ENCODE results near the gene TRIM72.

DNA sequence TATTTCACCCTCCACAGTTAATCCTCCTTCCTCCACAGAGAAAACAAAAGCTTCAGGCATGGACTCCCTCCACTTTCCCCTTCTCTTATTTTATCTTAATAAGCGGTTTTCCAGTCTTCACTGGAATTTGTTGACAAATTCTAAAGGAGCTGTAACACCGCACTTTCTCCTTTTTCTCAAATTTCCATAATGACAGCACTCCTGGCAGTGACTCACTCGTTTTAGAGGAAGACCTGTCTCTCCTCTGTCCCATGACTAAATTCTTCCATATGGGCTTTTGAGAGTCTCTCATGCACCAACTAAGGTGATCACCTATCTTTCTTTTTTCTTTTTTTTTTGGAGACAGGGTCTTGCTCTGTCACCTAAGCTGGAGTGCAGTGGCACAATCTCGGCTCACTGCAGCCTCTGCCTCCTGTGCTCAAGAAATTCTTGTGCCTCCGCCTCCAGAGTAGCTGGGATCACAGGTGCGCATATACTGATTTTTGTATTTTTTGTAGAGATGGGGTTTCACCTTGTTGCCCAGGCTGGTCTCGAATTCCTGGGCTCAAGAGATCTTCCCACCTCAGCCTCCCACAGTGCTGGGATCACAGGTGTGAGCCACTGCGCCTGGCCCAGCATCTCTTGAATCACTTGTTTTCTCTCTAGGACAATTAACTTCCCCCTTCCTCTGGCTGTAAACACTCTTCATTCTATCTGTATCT, 53.6 kb downstream of the TRIM72 start:
- TF ChIP-seq, protein P1, sequence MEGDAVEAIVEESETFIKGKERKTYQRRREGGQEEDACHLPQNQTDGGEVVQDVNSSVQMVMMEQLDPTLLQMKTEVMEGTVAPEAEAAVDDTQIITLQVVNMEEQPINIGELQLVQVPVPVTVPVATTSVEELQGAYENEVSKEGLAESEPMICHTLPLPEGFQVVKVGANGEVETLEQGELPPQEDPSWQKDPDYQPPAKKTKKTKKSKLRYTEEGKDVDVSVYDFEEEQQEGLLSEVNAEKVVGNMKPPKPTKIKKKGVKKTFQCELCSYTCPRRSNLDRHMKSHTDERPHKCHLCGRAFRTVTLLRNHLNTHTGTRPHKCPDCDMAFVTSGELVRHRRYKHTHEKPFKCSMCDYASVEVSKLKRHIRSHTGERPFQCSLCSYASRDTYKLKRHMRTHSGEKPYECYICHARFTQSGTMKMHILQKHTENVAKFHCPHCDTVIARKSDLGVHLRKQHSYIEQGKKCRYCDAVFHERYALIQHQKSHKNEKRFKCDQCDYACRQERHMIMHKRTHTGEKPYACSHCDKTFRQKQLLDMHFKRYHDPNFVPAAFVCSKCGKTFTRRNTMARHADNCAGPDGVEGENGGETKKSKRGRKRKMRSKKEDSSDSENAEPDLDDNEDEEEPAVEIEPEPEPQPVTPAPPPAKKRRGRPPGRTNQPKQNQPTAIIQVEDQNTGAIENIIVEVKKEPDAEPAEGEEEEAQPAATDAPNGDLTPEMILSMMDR (IDR thresholded peaks at IDR 0.05; ENCODE audit: low read depth, low read length), result no peak
- TF ChIP-seq EZH2phosphoT487 (IDR thresholded peaks at IDR 0.05; ENCODE audit: low read depth), result no peak
